ENCODE measurements around the gene FAM169A.

GRCh38 chr5:74864823-74865222, 1.4 kb downstream of the FAM169A start:
- TF ChIP-seq CTCF (IDR thresholded peaks at IDR 0.05) (no peak), POLR2A (IDR thresholded peaks at IDR 0.05) (no peak)

Measured in adrenal gland (tissue), 5 donors.